HEK293 (cell line): ENCODE measurements around the gene IL13RA2.

ENCODE experiments used
- CTCF ChIA-PET: fragments of 350-600 bp; formaldehyde crosslinking; extraction: SDS; loops from one replicate; lab custom pipeline; 2021; ENCODE audit warnings: antibody characterized with exemption; lab: Yijun Ruan, JAX
- POLR2A ChIA-PET: fragments of 300-600 bp; formaldehyde crosslinking; extraction: SDS; loops from one replicate; lab custom pipeline; 2020; ENCODE audit warnings: antibody characterized with exemption, inconsistent platforms; lab: Yijun Ruan, JAX
- H3K27ac ChIP-seq: fragments of 200-500 bp; sonication (Bioruptor generic); 2 replicates; pipeline ENCODE4 v1.5.1; 2014; ENCODE audit warnings: low read depth, low read length, control low read depth, inconsistent platforms; ENCODE audit errors: extremely low read depth
- H3K36me3 ChIP-seq, 2 experiments: fragments of 200-500 bp in 1 of 2; sonication (Bioruptor generic) in 1 of 2; 1 replicate in 1 of 2; 2 replicates in 1 of 2; pipeline ENCODE4 v1.5.1; 2014 to 2017; ENCODE audit warnings: inconsistent platforms in 2 of 2, low read length in 2 of 2; ENCODE audit not compliant: control insufficient read depth in 2 of 2, insufficient read depth in 1 of 2
- H3K4me1 ChIP-seq: fragments of 200-500 bp; sonication (Bioruptor generic); 2 replicates; pipeline ENCODE4 v1.5.1; 2014; ENCODE audit warnings: mild to moderate bottlenecking, low read length, inconsistent platforms; ENCODE audit not compliant: control insufficient read depth, insufficient read depth
- H3K4me3 ChIP-seq: 2 replicates; pipeline ENCODE4 v1.5.1; 2011; ENCODE audit warnings: low read depth, mild to moderate bottlenecking, control low read depth, low read length, moderate library complexity
- H3K9me3 ChIP-seq: fragments of 200-500 bp; sonication (Bioruptor generic); 2 replicates; pipeline ENCODE4 v1.5.1; 2014; ENCODE audit warnings: low read depth, low read length, inconsistent platforms; ENCODE audit not compliant: control insufficient read depth, insufficient read depth
- BCL11A ChIP-seq: fragments of 450-650 bp; formaldehyde crosslinking; IDR thresholded peaks from 2 replicates; pipeline ENCODE4 v1.5.1; 2016; ENCODE audit warnings: low read depth, missing biosample characterization, missing genetic modification characterization
- FEZF1 ChIP-seq: fragments of 450-650 bp; formaldehyde crosslinking; IDR thresholded peaks from 2 replicates; pipeline ENCODE4 v1.5.1; 2016; ENCODE audit warnings: missing biosample characterization, missing genetic modification characterization
- GLIS2 ChIP-seq: fragments of 450-650 bp; formaldehyde crosslinking; IDR thresholded peaks from 2 replicates; pipeline ENCODE4 v1.5.1; 2016; ENCODE audit warnings: missing biosample characterization, missing genetic modification characterization
- KLF8 ChIP-seq: fragments of 450-650 bp; formaldehyde crosslinking; IDR thresholded peaks from 2 replicates; pipeline ENCODE4 v1.5.1; 2016; ENCODE audit warnings: missing biosample characterization, missing genetic modification characterization
- MEIS1 ChIP-seq: sonication (generic); formaldehyde crosslinking; IDR thresholded peaks from 2 replicates; pipeline ENCODE4 v1.8.1; 2022; ENCODE audit warnings: missing genetic modification reagents, mild to moderate bottlenecking, borderline replicate concordance
- WT1 ChIP-seq: fragments of 450-650 bp; formaldehyde crosslinking; IDR thresholded peaks from 2 replicates; pipeline ENCODE4 v1.5.1; 2016; ENCODE audit warnings: missing biosample characterization, missing genetic modification characterization
- ZBTB8A ChIP-seq: fragments of 450-650 bp; formaldehyde crosslinking; IDR thresholded peaks from 2 replicates; pipeline ENCODE4 v1.5.1; 2016; ENCODE audit warnings: missing biosample characterization, missing genetic modification characterization
- ZIC2 ChIP-seq: fragments of 450-650 bp; formaldehyde crosslinking; IDR thresholded peaks from 2 replicates; pipeline ENCODE4 v1.5.1; 2016; ENCODE audit warnings: missing biosample characterization, missing genetic modification characterization
- ZNF121 ChIP-seq: fragments of 450-650 bp; formaldehyde crosslinking; IDR thresholded peaks from 2 replicates; pipeline ENCODE4 v1.5.1; 2016; ENCODE audit warnings: missing biosample characterization, missing genetic modification characterization
- ZNF140 ChIP-seq: fragments of 450-650 bp; formaldehyde crosslinking; IDR thresholded peaks from 2 replicates; pipeline ENCODE4 v1.5.1; 2016; ENCODE audit warnings: missing biosample characterization, missing genetic modification characterization
- ZNF292 ChIP-seq: fragments of 450-650 bp; formaldehyde crosslinking; IDR thresholded peaks from 2 replicates; pipeline ENCODE4 v1.5.1; 2016; ENCODE audit warnings: low read depth, missing biosample characterization, missing genetic modification characterization, borderline replicate concordance
- ZNF311 ChIP-seq: fragments of 450-650 bp; formaldehyde crosslinking; IDR thresholded peaks from 2 replicates; pipeline ENCODE4 v1.5.1; 2017; ENCODE audit warnings: missing biosample characterization, missing genetic modification characterization, borderline replicate concordance
- ZNF341 ChIP-seq: fragments of 450-650 bp; formaldehyde crosslinking; IDR thresholded peaks from 2 replicates; pipeline ENCODE4; 2016; ENCODE audit warnings: low read depth, missing biosample characterization, missing genetic modification characterization
- ZNF416 ChIP-seq: fragments of 450-650 bp; formaldehyde crosslinking; IDR thresholded peaks from 2 replicates; pipeline ENCODE4 v1.5.1; 2016; ENCODE audit warnings: missing biosample characterization, missing genetic modification characterization
- ZNF610 ChIP-seq: fragments of 450-650 bp; formaldehyde crosslinking; IDR thresholded peaks from 2 replicates; pipeline ENCODE4 v1.5.1; 2016; ENCODE audit warnings: missing biosample characterization, missing genetic modification characterization, borderline replicate concordance
- ZNF658 ChIP-seq: fragments of 450-650 bp; formaldehyde crosslinking; IDR thresholded peaks from 2 replicates; pipeline ENCODE4; 2016; ENCODE audit warnings: missing biosample characterization, missing genetic modification characterization
- ZNF664 ChIP-seq: fragments of 450-650 bp; formaldehyde crosslinking; IDR thresholded peaks from 2 replicates; pipeline ENCODE4 v1.5.1; 2016; ENCODE audit warnings: missing biosample characterization, missing genetic modification characterization
- ZNF747 ChIP-seq: fragments of 450-650 bp; formaldehyde crosslinking; IDR thresholded peaks from 2 replicates; pipeline ENCODE4 v1.5.1; 2016; ENCODE audit warnings: missing biosample characterization, missing genetic modification characterization
- ZNF792 ChIP-seq: fragments of 450-650 bp; formaldehyde crosslinking; IDR thresholded peaks from 2 replicates; pipeline ENCODE4 v1.5.1; 2016; ENCODE audit warnings: missing biosample characterization, missing genetic modification characterization
- ZNF830 ChIP-seq: fragments of 450-650 bp; IDR thresholded peaks from 2 replicates; pipeline ENCODE4 v1.5.0; 2018; ENCODE audit warnings: missing biosample characterization, missing genetic modification characterization, low read depth, mild to moderate bottlenecking, moderate library complexity
- TF ChIP-seq, protein P1 (sequence below): fragments of 450-650 bp; formaldehyde crosslinking; IDR thresholded peaks from 2 replicates; pipeline ENCODE4 v1.5.1; 2016; ENCODE audit warnings: missing biosample characterization, missing genetic modification characterization
- TF ChIP-seq, protein P2 (sequence below): IDR thresholded peaks from 2 replicates; pipeline ENCODE4 v1.6.1; 2011; ENCODE audit warnings: mild to moderate bottlenecking, low read depth, low read length, borderline replicate concordance
- TF ChIP-seq, protein P3 (sequence below): fragments of 450-650 bp; formaldehyde crosslinking; IDR thresholded peaks from 2 replicates; pipeline ENCODE4 v1.5.1; 2016; ENCODE audit warnings: missing biosample characterization, missing genetic modification characterization
- TF ChIP-seq, protein P4 (sequence below): fragments of 450-650 bp; formaldehyde crosslinking; IDR thresholded peaks from 2 replicates; pipeline ENCODE4 v1.5.1; 2016; ENCODE audit warnings: missing biosample characterization, missing genetic modification characterization, low read depth

The IL13RA2 gene

DNA sequence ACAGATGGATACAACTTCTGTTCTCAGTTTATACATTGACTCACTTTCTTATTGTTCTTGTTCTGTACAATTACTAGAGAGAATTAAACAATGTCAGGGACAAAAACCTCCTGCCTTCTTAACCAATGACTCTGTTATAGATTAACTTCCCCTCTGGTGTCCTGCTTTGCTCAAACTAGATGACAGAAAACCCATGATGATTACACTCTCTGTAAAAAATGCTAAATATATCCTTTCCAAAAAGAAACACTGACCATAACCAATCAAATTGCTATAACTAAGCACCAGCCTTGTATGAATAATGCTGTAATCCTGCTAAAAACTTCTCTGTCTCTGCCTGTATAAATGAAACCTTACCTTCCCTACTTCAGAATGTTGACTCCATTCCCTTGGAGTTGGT is 29.8 kb upstream of the IL13RA2 start:
- no peaks in the 10 kb centered on the region for H3K4me1 ChIP-seq
- POLR2A ChIA-PET: no interaction called here
- no peak overlapping the region for H3K4me3 ChIP-seq
- no peak for TF ChIP-seq ZNF747
- no peak for TF ChIP-seq ZNF416 (tag by site-specific recombination)
- TF ChIP-seq, protein P1, sequence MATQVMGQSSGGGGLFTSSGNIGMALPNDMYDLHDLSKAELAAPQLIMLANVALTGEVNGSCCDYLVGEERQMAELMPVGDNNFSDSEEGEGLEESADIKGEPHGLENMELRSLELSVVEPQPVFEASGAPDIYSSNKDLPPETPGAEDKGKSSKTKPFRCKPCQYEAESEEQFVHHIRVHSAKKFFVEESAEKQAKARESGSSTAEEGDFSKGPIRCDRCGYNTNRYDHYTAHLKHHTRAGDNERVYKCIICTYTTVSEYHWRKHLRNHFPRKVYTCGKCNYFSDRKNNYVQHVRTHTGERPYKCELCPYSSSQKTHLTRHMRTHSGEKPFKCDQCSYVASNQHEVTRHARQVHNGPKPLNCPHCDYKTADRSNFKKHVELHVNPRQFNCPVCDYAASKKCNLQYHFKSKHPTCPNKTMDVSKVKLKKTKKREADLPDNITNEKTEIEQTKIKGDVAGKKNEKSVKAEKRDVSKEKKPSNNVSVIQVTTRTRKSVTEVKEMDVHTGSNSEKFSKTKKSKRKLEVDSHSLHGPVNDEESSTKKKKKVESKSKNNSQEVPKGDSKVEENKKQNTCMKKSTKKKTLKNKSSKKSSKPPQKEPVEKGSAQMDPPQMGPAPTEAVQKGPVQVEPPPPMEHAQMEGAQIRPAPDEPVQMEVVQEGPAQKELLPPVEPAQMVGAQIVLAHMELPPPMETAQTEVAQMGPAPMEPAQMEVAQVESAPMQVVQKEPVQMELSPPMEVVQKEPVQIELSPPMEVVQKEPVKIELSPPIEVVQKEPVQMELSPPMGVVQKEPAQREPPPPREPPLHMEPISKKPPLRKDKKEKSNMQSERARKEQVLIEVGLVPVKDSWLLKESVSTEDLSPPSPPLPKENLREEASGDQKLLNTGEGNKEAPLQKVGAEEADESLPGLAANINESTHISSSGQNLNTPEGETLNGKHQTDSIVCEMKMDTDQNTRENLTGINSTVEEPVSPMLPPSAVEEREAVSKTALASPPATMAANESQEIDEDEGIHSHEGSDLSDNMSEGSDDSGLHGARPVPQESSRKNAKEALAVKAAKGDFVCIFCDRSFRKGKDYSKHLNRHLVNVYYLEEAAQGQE (tag by site-specific recombination): no peak
- TF ChIP-seq ZNF830 (tag by site-specific recombination): no peak
- TF ChIP-seq ZNF341: no peak
- TF ChIP-seq FEZF1 (tag by site-specific recombination): no peak
- TF ChIP-seq ZNF121 (tag by site-specific recombination): no peak
- no peak for TF ChIP-seq ZNF664 (tag by site-specific recombination)
- TF ChIP-seq, all 188 proteins: peak for 0
- H3K9me3 ChIP-seq: no peaks in the 10 kb centered on the region
- H3K36me3 ChIP-seq: no peaks in the 10 kb centered on the region
- CTCF ChIA-PET: no interaction called here
- H3K27ac ChIP-seq: no peak overlapping the region

DNA sequence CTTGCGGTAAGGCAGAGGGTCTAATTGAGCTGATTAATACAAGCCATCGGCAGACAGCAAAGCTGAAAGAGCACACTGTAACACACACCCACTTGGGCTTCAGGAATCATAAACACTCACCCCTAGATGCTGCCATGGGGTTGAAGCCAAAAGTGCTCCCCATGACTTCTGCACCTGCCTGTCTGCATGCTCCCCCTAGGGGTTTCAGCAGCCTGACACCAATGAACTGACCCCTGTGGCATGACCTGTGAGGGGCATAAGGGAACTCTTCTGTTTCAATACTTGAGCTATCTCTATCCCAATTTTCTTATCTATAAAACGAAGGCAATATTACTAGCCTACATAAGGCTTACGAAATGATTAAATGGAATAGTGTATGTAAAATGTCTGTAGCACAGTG is 23.0 kb upstream of the IL13RA2 start:
- ChIA-PET POLR2A (no interaction called here), CTCF (interaction anchor here (0.7 to 1.0 kb wide), 3 partner anchors 16 to 21 kb away, joined by 3 to 5 read pairs (median 3); no protein-coding TSS in a partner anchor)
- Histone ChIP-seq H3K36me3 (no peaks in the 10 kb centered on the region), H3K27ac (no peak overlapping the region), H3K9me3 (no peaks in the 10 kb centered on the region), H3K4me3 (no peak overlapping the region), H3K4me1 (no peaks in the 10 kb centered on the region)
- TF ChIP-seq MEIS1 (CRISPR knock-in tag) (no peak), BCL11A (tag by site-specific recombination) (no peak), ZBTB8A (tag by site-specific recombination) (no peak), WT1 (no peak), ZNF292 (tag by site-specific recombination) (no peak), ZNF311 (tag by site-specific recombination) (no peak), GLIS2 (tag by site-specific recombination) (no peak), ZIC2 (tag by site-specific recombination) (no peak), ZNF792 (tag by site-specific recombination) (no peak), ZNF658 (tag by site-specific recombination) (no peak), KLF8 (tag by site-specific recombination) (no peak), FEZF1 (tag by site-specific recombination) (no peak), ZNF610 (tag by site-specific recombination) (no peak), ZNF140 (tag by site-specific recombination) (no peak)
- TF ChIP-seq, protein P2, sequence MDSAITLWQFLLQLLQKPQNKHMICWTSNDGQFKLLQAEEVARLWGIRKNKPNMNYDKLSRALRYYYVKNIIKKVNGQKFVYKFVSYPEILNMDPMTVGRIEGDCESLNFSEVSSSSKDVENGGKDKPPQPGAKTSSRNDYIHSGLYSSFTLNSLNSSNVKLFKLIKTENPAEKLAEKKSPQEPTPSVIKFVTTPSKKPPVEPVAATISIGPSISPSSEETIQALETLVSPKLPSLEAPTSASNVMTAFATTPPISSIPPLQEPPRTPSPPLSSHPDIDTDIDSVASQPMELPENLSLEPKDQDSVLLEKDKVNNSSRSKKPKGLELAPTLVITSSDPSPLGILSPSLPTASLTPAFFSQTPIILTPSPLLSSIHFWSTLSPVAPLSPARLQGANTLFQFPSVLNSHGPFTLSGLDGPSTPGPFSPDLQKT: no peak
- TF ChIP-seq, protein P3, sequence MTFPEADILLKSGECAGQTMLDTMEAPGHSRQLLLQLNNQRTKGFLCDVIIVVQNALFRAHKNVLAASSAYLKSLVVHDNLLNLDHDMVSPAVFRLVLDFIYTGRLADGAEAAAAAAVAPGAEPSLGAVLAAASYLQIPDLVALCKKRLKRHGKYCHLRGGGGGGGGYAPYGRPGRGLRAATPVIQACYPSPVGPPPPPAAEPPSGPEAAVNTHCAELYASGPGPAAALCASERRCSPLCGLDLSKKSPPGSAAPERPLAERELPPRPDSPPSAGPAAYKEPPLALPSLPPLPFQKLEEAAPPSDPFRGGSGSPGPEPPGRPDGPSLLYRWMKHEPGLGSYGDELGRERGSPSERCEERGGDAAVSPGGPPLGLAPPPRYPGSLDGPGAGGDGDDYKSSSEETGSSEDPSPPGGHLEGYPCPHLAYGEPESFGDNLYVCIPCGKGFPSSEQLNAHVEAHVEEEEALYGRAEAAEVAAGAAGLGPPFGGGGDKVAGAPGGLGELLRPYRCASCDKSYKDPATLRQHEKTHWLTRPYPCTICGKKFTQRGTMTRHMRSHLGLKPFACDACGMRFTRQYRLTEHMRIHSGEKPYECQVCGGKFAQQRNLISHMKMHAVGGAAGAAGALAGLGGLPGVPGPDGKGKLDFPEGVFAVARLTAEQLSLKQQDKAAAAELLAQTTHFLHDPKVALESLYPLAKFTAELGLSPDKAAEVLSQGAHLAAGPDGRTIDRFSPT (tag by site-specific recombination): no peak
- TF ChIP-seq, protein P4, sequence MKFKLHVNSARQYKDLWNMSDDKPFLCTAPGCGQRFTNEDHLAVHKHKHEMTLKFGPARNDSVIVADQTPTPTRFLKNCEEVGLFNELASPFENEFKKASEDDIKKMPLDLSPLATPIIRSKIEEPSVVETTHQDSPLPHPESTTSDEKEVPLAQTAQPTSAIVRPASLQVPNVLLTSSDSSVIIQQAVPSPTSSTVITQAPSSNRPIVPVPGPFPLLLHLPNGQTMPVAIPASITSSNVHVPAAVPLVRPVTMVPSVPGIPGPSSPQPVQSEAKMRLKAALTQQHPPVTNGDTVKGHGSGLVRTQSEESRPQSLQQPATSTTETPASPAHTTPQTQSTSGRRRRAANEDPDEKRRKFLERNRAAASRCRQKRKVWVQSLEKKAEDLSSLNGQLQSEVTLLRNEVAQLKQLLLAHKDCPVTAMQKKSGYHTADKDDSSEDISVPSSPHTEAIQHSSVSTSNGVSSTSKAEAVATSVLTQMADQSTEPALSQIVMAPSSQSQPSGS (tag by site-specific recombination): no peak
